Activated CD8-positive, alpha-beta T cell treated with anti-CD3 and anti-CD28 coated beads for 36 hours (primary cell): ENCODE data around the gene USP50. TPM values are rescaled to one million over a fixed set of nuclear protein-coding genes. Genes with fewer than 3 reads are reported as not detected.

ENCODE experiments used
- ATAC-seq: fragments of 200-7000 bp; cut with Tn5 transposase; one replicate; pipeline ENCODE4 v1.10.0; 2021; ENCODE audit warnings: mild to moderate bottlenecking, moderate library complexity
- CTCF ChIA-PET: fragments of 350-600 bp; sonication (Branson Sonifier 250); formaldehyde crosslinking; loops from one replicate; lab custom pipeline; 2021; ENCODE audit warnings: antibody characterized with exemption; lab: Charles Lee
- POLR2A ChIA-PET: fragments of 350-600 bp; sonication (Branson Sonifier 250); formaldehyde crosslinking; loops from one replicate; lab custom pipeline; 2021; ENCODE audit warnings: antibody characterized with exemption; lab: Charles Lee
- DNase-seq: peaks from one replicate; pipeline ENCODE4 v3.0.0-alpha.2; 2020
- H3K27ac Mint-ChIP-seq: one replicate; pipeline ENCODE4 v1.8.0; 2021; ENCODE audit warnings: mild to moderate bottlenecking, mixed read lengths
- H3K27me3 Mint-ChIP-seq: one replicate; pipeline ENCODE4 v1.8.0; 2021; ENCODE audit warnings: mixed read lengths
- H3K36me3 Mint-ChIP-seq: one replicate; pipeline ENCODE4 v1.8.0; 2021; ENCODE audit warnings: low read depth, mixed read lengths
- H3K4me1 Mint-ChIP-seq: one replicate; pipeline ENCODE4 v1.8.0; 2021; ENCODE audit warnings: low read depth, mixed read lengths
- H3K4me3 Mint-ChIP-seq: one replicate; pipeline ENCODE4 v1.8.0; 2021; ENCODE audit warnings: mild to moderate bottlenecking, moderate library complexity, mixed read lengths
- H3K9me3 Mint-ChIP-seq: one replicate; pipeline ENCODE4 v1.8.0; 2021; ENCODE audit warnings: mixed read lengths
- CTCF ChIP-seq: fragments of 200-600 bp; IDR thresholded peaks from one replicate; pipeline ENCODE4 v1.8.0; 2022; ENCODE audit warnings: antibody characterized with exemption, mild to moderate bottlenecking
- intact Hi-C: fragments of 100-400 bp; cut with micrococcal nuclease; formaldehyde crosslinking; loops from one replicate; pipeline ENCODE4 v1.10.0; 2022
- total RNA-seq, 2 experiments: library from RNA; stranded (reverse); gene quantifications; one replicate each; pipeline ENCODE4 v1.2.3, GENCODE V29; 2021

Gene USP50
- total RNA-seq, 2 experiments from 2014 or later = not detected

GRCh38 chr15:50458348-50459112 lies 87.9 kb downstream of the USP50 start:
- POLR2A ChIA-PET = no interaction called here
- Mint-ChIP-seq H3K27me3 (no peaks in the 10 kb centered on the region), H3K9me3 (no peaks in the 10 kb centered on the region), H3K4me3 (no peak overlapping the region), H3K4me1 (peaks cover 6% of the 10 kb centered on the region), H3K36me3 (peaks cover 33% of the 10 kb centered on the region), H3K27ac (no peak overlapping the region)
- DNase-seq (no peak), ATAC-seq (no peak)
- intact Hi-C loops = no loop called here
- TF ChIP-seq CTCF = no peak
- CTCF ChIA-PET = interaction anchor here (1.3 kb wide), 1 partner anchor 61 kb away, joined by 3 read pairs; no protein-coding TSS in a partner anchor

GRCh38 chr15:50452927-50453326 lies 93.5 kb downstream of the USP50 start:
- H3K27ac Mint-ChIP-seq = peak overlapping the region; percentile 16
- ChIA-PET POLR2A (no interaction called here), CTCF (no interaction called here)
- no peak overlapping the region for H3K4me3 Mint-ChIP-seq
- peaks cover 2% of the 10 kb centered on the region for H3K4me1 Mint-ChIP-seq
- peaks cover 28% of the 10 kb centered on the region for H3K36me3 Mint-ChIP-seq
- TF ChIP-seq CTCF = no peak
- ATAC-seq (no peak), DNase-seq (no peak)
- H3K27me3 Mint-ChIP-seq = no peaks in the 10 kb centered on the region
- intact Hi-C loops = no loop called here
- H3K9me3 Mint-ChIP-seq = no peaks in the 10 kb centered on the region

Other genes starting within 250 kb of the USP50 start
- 10 to 100 TPM; 33.2 to 36.2 TPM for gene GABPB1, start 191.5 kb downstream of the USP50 start, total RNA-seq
- 10 to 100 TPM; 39.7 to 43.7 TPM for gene USP8, start 122.3 kb downstream of the USP50 start, total RNA-seq
- 10 to 100 TPM; 38.2 to 38.8 TPM for gene TRPM7, start 140.1 kb upstream of the USP50 start, total RNA-seq
- gene SPPL2A, start 219.0 kb upstream of the USP50 start, total RNA-seq = 10 to 100 TPM; 47.7 to 48.8 TPM